HCT116 (cell line): Measurements from ENCODE around the gene TRMU. TPM values are rescaled to one million over a fixed set of nuclear protein-coding genes. Genes with fewer than 3 reads are reported as not detected.
"Not testable (repeated sequence)": the region's sequence is repeated elsewhere in the genome, so short reads cannot be mapped to it uniquely, and the experiment has no call there.

Experiments used
- ATAC-seq: fragments of 200-7000 bp; cut with Tn5 transposase; 2 replicates; pipeline ENCODE4 v1.9.1; 2020; ENCODE audit warnings: mild to moderate bottlenecking, moderate library complexity
- BruUV-seq: library from RNA; stranded (reverse); fragments of 400-500 nt; replicated peaks from 2 replicates; lab custom pipeline; 2021; lab: Mats Ljungman, UMichigan
- CTCF ChIA-PET: fragments of 300-600 bp; sonication (Branson Sonifier 250); formaldehyde crosslinking; loops from one replicate; lab custom pipeline; 2021; ENCODE audit warnings: antibody characterized with exemption; lab: Charles Lee
- POLR2A ChIA-PET: fragments of 300-600, 350-600 bp; sonication (Branson Sonifier 250); formaldehyde crosslinking; loops from one replicate; lab custom pipeline; 2021; ENCODE audit warnings: antibody characterized with exemption; lab: Charles Lee
- RAD21 ChIA-PET, 2 experiments: fragments of 300-600 bp; sonication (Branson Sonifier 250); formaldehyde crosslinking; loops; one replicate each; lab custom pipeline; 2023; ENCODE audit warnings: low total read pairs in 2 of 2; ENCODE audit not compliant: uncharacterized antibody in 2 of 2, unreplicated experiment in 2 of 2, low non-redundant PET in 1 of 2; lab: Charles Lee
- DNase-seq: peaks from one replicate; pipeline ENCODE4 v3.0.0-alpha.2; 2010; ENCODE audit warnings: low read depth, low spot score
- H2AFZ ChIP-seq: fragments of 200-600 bp; shearing (Covaris generic), sonication (generic); 2 replicates; pipeline ENCODE4 v1.6.1; 2017; ENCODE audit warnings: low read depth, mixed run types, mixed read lengths, antibody characterized with exemption, low read length; ENCODE audit not compliant: poor library complexity, severe bottlenecking
- H3K27ac ChIP-seq: 2 replicates; pipeline ENCODE4 v1.5.1; 2012; ENCODE audit warnings: low read depth, low read length
- H3K27me3 ChIP-seq: fragments of 200-600 bp; sonication (generic); 2 replicates; pipeline ENCODE4 v1.6.1; 2016; ENCODE audit warnings: mixed run types, low read length, mixed read lengths; ENCODE audit not compliant: insufficient read depth
- H3K36me3 ChIP-seq, 2 experiments: fragments of 200-500 bp in 1 of 2; fragments of 200-600 bp in 1 of 2; sonication (Bioruptor generic) in 1 of 2; sonication (generic) in 1 of 2; 2 replicates each; pipeline versions ENCODE4 v1.5.1 to v1.6.1; 2014 to 2016; ENCODE audit warnings: low read length in 2 of 2, inconsistent platforms in 1 of 2, mixed read lengths in 1 of 2, mixed run types in 1 of 2; ENCODE audit not compliant: insufficient read depth in 2 of 2, control insufficient read depth in 1 of 2
- H3K4me1 ChIP-seq, 2 experiments: fragments of 200-600 bp in 1 of 2; sonication (generic) in 1 of 2; 2 replicates each; pipeline versions ENCODE4 v1.5.1 to v1.6.1; 2012 to 2017; ENCODE audit warnings: low read length in 2 of 2, inconsistent platforms in 1 of 2, mild to moderate bottlenecking in 1 of 2, mixed read lengths in 1 of 2, mixed run types in 1 of 2, moderate library complexity in 1 of 2; ENCODE audit not compliant: insufficient read depth in 2 of 2, control insufficient read depth in 1 of 2
- H3K4me2 ChIP-seq: fragments of 200-600 bp; sonication (generic); 2 replicates; pipeline ENCODE4 v1.6.1; 2017; ENCODE audit warnings: mixed run types, low read length, mixed read lengths
- H3K4me3 ChIP-seq, 2 experiments: fragments of 200-600 bp in 1 of 2; sonication (generic) in 1 of 2; replicated peaks in 1 of 2; 2 replicates each; pipeline ENCODE4 v1.5.1; 2011 to 2016; ENCODE audit warnings: low read length in 2 of 2, control low read depth in 1 of 2, low read depth in 1 of 2, mild to moderate bottlenecking in 1 of 2, mixed read lengths in 1 of 2, mixed run types in 1 of 2
- H3K79me2 ChIP-seq: fragments of 200-600 bp; sonication (generic); 2 replicates; pipeline ENCODE4 v1.6.1; 2017; ENCODE audit warnings: mild to moderate bottlenecking, mixed run types, low read length, moderate library complexity, mixed read lengths; ENCODE audit not compliant: insufficient read depth
- H3K9ac ChIP-seq: fragments of 200-600 bp; sonication (generic); 2 replicates; pipeline ENCODE4 v1.6.1; 2016; ENCODE audit warnings: low read length, mixed read lengths
- H3K9me2 ChIP-seq: fragments of 200-600 bp; sonication (generic), shearing (Covaris generic); 2 replicates; pipeline ENCODE4 v1.6.1; 2017; ENCODE audit warnings: mixed run types, mild to moderate bottlenecking, moderate library complexity; ENCODE audit not compliant: insufficient read depth
- H3K9me3 ChIP-seq, 2 experiments: fragments of 200-500 bp in 1 of 2; fragments of 200-600 bp in 1 of 2; sonication (Bioruptor generic) in 1 of 2; sonication (generic) in 1 of 2; 2 replicates each; pipeline ENCODE4 v1.6.1; 2014 to 2017; ENCODE audit warnings: low read length in 2 of 2, mixed read lengths in 2 of 2, inconsistent platforms in 1 of 2, low read depth in 1 of 2, mild to moderate bottlenecking in 1 of 2, mixed run types in 1 of 2, moderate library complexity in 1 of 2; ENCODE audit not compliant: control insufficient read depth in 1 of 2, insufficient read depth in 1 of 2
- H4K20me1 ChIP-seq: fragments of 200-600 bp; sonication (generic), shearing (Covaris generic); 2 replicates; pipeline ENCODE4 v1.6.1; 2017; ENCODE audit warnings: mixed run types, mild to moderate bottlenecking, moderate library complexity; ENCODE audit not compliant: insufficient read depth
- ATF3 ChIP-seq: IDR thresholded peaks from 2 replicates; pipeline ENCODE4 v1.6.1; 2012
- CTCF ChIP-seq, 3 experiments: fragments of 200-600 bp in 1 of 3; sonication (generic) in 1 of 3; IDR thresholded peaks in 2 of 3; conservative IDR thresholded peaks in 1 of 3; 2 replicates each; pipeline ENCODE4 v1.5.1; 2012 to 2017; ENCODE audit warnings: low read depth in 2 of 3, low read length in 2 of 3, antibody characterized with exemption in 1 of 3, borderline replicate concordance in 1 of 3, control low read depth in 1 of 3, mild to moderate bottlenecking in 1 of 3, mixed read lengths in 1 of 3, mixed run types in 1 of 3, moderate library complexity in 1 of 3; ENCODE audit not compliant: insufficient read depth in 1 of 3
- EGR1 ChIP-seq: IDR thresholded peaks from 2 replicates; pipeline ENCODE4 v1.6.1; 2012; ENCODE audit warnings: low read depth
- FOSL1 ChIP-seq: IDR thresholded peaks from 2 replicates; pipeline ENCODE4 v1.6.1; 2012; ENCODE audit warnings: low read depth
- POLR2A ChIP-seq: IDR thresholded peaks from 2 replicates; pipeline ENCODE4 v1.7.0; 2011; ENCODE audit warnings: borderline replicate concordance; ENCODE audit not compliant: insufficient read depth, insufficient read length; ENCODE audit errors: extremely low read depth
- REST ChIP-seq: IDR thresholded peaks from 2 replicates; pipeline ENCODE4 v1.6.1; 2012; ENCODE audit warnings: low read depth
- SIN3A ChIP-seq: IDR thresholded peaks from 2 replicates; pipeline ENCODE4 v1.6.1; 2012; ENCODE audit warnings: low read depth
- SRF ChIP-seq: IDR thresholded peaks from 2 replicates; pipeline ENCODE4 v1.6.1; 2012; ENCODE audit warnings: low read depth
- TCF7L2 ChIP-seq: IDR thresholded peaks from 2 replicates; pipeline ENCODE4 v1.7.0; 2011; ENCODE audit warnings: borderline replicate concordance, inconsistent platforms; ENCODE audit not compliant: insufficient read depth, insufficient read length; ENCODE audit errors: extremely low read depth
- ZFX ChIP-seq: fragments of 450-650 bp; IDR thresholded peaks from 2 replicates; pipeline ENCODE4 v1.6.1; 2017
- ZNF274 ChIP-seq: fragments of 200-500 bp; sonication (Bioruptor generic); IDR thresholded peaks from 2 replicates; pipeline ENCODE4 v1.6.1; 2014; ENCODE audit warnings: mild to moderate bottlenecking, low read depth, low read length, inconsistent platforms
- intact Hi-C: fragments of 100-400 bp; cut with micrococcal nuclease; formaldehyde crosslinking; loops from 2 replicates; pipeline ENCODE4 v1.10.0; 2022
- total RNA-seq: library from RNA; stranded (reverse); gene quantifications from one replicate; pipeline ENCODE4 v1.2.1, GENCODE V29; 2021; ENCODE audit not compliant: unreplicated experiment

The TRMU gene
- total RNA-seq, 1 experiment from 2014 or later: 65.4 TPM

- H3K4me3 ChIP-seq, BruUV-seq, H3K4me2 ChIP-seq, H3K27me3 ChIP-seq, ATAC-seq, H2AFZ ChIP-seq, DNase-seq, H3K27ac ChIP-seq, H3K9me3 ChIP-seq, RAD21 ChIA-PET, H3K4me1 ChIP-seq, H4K20me1 ChIP-seq, H3K9ac ChIP-seq, intact Hi-C loops, POLR2A ChIA-PET, H3K9me2 ChIP-seq: not testable (repeated sequence)
- CTCF ChIA-PET: interaction anchor here (0.7 to 1.4 kb wide), 5 partner anchors 9 to 714 kb away, joined by 3 to 7 read pairs (median 3); no protein-coding TSS in a partner anchor
- Histone ChIP-seq H3K79me2 (peaks cover 37% of the 10 kb centered on the region), H3K36me3 (peaks cover 44 to 55% of the 10 kb centered on the region in 2 experiments)
Measured at GRCh38 chr22:46312848-46313247, 22.7 kb upstream of the TRMU start.

- Histone ChIP-seq H3K36me3 (peaks cover 38 to 44% of the 10 kb centered on the region in 2 experiments), H3K4me1 (no peaks in the 10 kb centered on the region), H3K9ac (no peak overlapping the region), H3K27me3 (no peaks in the 10 kb centered on the region), H3K79me2 (peaks cover 30% of the 10 kb centered on the region; the same call in 1 of the 2 replicates), H3K4me3 (no peak overlapping the region), H2AFZ (no peak overlapping the region), H3K4me2 (no peak overlapping the region), H4K20me1 (no peaks in the 10 kb centered on the region), H3K9me2 (no peaks in the 10 kb centered on the region), H3K27ac (no peak overlapping the region), H3K9me3 (no peaks in the 10 kb centered on the region)
- DNase-seq (no peak), ATAC-seq (no peak)
- no TSS peak for BruUV-seq
- ChIA-PET POLR2A (no interaction called here), RAD21 (interaction anchor here in 1 of 2 experiments (0.9 kb wide), 1 partner anchor 20 kb away, joined by 3 read pairs; the partner anchor contains the start of gene GTSE1), CTCF (interaction anchor here (0.9 to 2.7 kb wide), 3 partner anchors 20 to 310 kb away, joined by 4 to 9 read pairs (median 5); no protein-coding TSS in a partner anchor)
- intact Hi-C loops: loop anchor here (2.0 kb wide), 1 partner anchor 321 kb away; no protein-coding TSS in a partner anchor
- TF ChIP-seq ATF3 (no peak), TCF7L2 (no peak), SRF (no peak), ZFX (no peak), EGR1 (no peak), ZNF274 (no peak), REST (no peak), CTCF (IDR thresholded peaks at IDR 0.05 in 2 of 3, conservative IDR thresholded peaks at IDR 0.05 in 1 of 3; ENCODE audit: borderline replicate concordance in 1 of 3, insufficient read depth in 1 of 3, low read depth in 2 of 3, low read length in 2 of 3) (no peak), SIN3A (no peak), POLR2A (no peak), FOSL1 (no peak)
Measured at GRCh38 chr22:46315976-46316375, 19.5 kb upstream of the TRMU start.
